ENCODE measurements around the gene NCR2.
"Not testable (repeated sequence)": the region's sequence is repeated elsewhere in the genome, so short reads cannot be mapped to it uniquely, and the experiment has no call there.

The NCR2 gene

GRCh38 chr6:41335296-41335695 lies at the start of gene NCR2:
Gene NCR2 (plus strand): TSS chr6:41335608. CDS start chr6:41335877, 269 bp downstream.
- Mint-ChIP-seq H3K4me3 (no peak within 1 kb of the TSS), H3K36me3 (ENCODE audit: low read depth) (no peaks in the 10 kb centered on the region), H3K27ac (no peak within 1 kb of the TSS), H3K27me3 (peaks cover 15% of the 10 kb centered on the region), H3K9me3 (no peaks in the 10 kb centered on the region), H3K4me1 (ENCODE audit: low read depth) (peaks cover 36% of the 10 kb centered on the region)
- intact Hi-C loops (cut with micrococcal nuclease): no loop called here

- H3K4me3 Mint-ChIP-seq: no peak within 1 kb of the TSS
- no peaks in the 10 kb centered on the region for H3K9me3 Mint-ChIP-seq
- H3K27me3 Mint-ChIP-seq: no peaks in the 10 kb centered on the region
- peaks cover 69% of the 10 kb centered on the region for H3K4me1 Mint-ChIP-seq (ENCODE audit: low read depth)
- no peaks in the 10 kb centered on the region for H3K36me3 Mint-ChIP-seq (ENCODE audit: low read depth)
- intact Hi-C loops (cut with micrococcal nuclease): loop anchor here (5.0 kb wide), 1 partner anchor 214 kb away; the partner anchor contains the start of genes NFYA and OARD1
- H3K27ac Mint-ChIP-seq: peak within 1 kb of the TSS; percentile 92
These were observed 48.7 kb upstream of the NCR2 start, which contains the start of gene TREM1 for GRCh38 chr6:41286544-41287346. Gene TREM1 (minus strand): TSS chr6:41286682. CDS start chr6:41286655, 27 bp downstream.

- Mint-ChIP-seq H3K4me1 (ENCODE audit: low read depth) (peaks cover 54% of the 10 kb centered on the region), H3K27ac (no peak overlapping the region), H3K36me3 (ENCODE audit: low read depth) (no peaks in the 10 kb centered on the region), H3K27me3 (no peaks in the 10 kb centered on the region), H3K9me3 (no peaks in the 10 kb centered on the region), H3K4me3 (no peak overlapping the region)
- intact Hi-C loops (cut with micrococcal nuclease): loop anchor here (5.0 kb wide), 1 partner anchor 216 kb away; the partner anchor contains the start of genes NFYA and OARD1
These were observed 47.2 kb upstream of the NCR2 start for GRCh38 chr6:41288030-41288753.

- Mint-ChIP-seq H3K27ac (no peak overlapping the region), H3K4me1 (ENCODE audit: low read depth) (peaks cover 49% of the 10 kb centered on the region), H3K36me3 (ENCODE audit: low read depth) (no peaks in the 10 kb centered on the region), H3K27me3 (no peaks in the 10 kb centered on the region), H3K9me3 (no peaks in the 10 kb centered on the region), H3K4me3 (no peak overlapping the region)
- intact Hi-C loops (cut with micrococcal nuclease): loop anchor here (5.0 kb wide), 1 partner anchor 216 kb away; the partner anchor contains the start of genes NFYA and OARD1
These were observed 46.7 kb upstream of the NCR2 start for GRCh38 chr6:41288754-41289129.

GRCh38 chr6:41289815-41290214 lies 45.6 kb upstream of the NCR2 start:
- H3K27ac Mint-ChIP-seq: peak overlapping the region; percentile 20
- H3K4me1 Mint-ChIP-seq (ENCODE audit: low read depth): peaks cover 38% of the 10 kb centered on the region
- H3K9me3 Mint-ChIP-seq: no peaks in the 10 kb centered on the region
- no peak overlapping the region for H3K4me3 Mint-ChIP-seq
- intact Hi-C loops (cut with micrococcal nuclease): loop anchor here (5.0 kb wide), 1 partner anchor 218 kb away; the partner anchor contains the start of genes NFYA and OARD1
- H3K27me3 Mint-ChIP-seq: no peaks in the 10 kb centered on the region
- H3K36me3 Mint-ChIP-seq (ENCODE audit: low read depth): no peaks in the 10 kb centered on the region

- intact Hi-C loops (cut with micrococcal nuclease): no loop called here
- Mint-ChIP-seq H3K4me3 (no peak overlapping the region), H3K27me3 (peaks cover 2% of the 10 kb centered on the region), H3K9me3 (peaks cover 2% of the 10 kb centered on the region), H3K27ac (no peak overlapping the region), H3K36me3 (ENCODE audit: low read depth) (no peaks in the 10 kb centered on the region), H3K4me1 (ENCODE audit: low read depth) (peaks cover 22% of the 10 kb centered on the region)
These were observed 43.7 kb upstream of the NCR2 start for GRCh38 chr6:41291717-41292116.

GRCh38 chr6:41294214-41294872 lies 41.1 kb upstream of the NCR2 start:
- Mint-ChIP-seq H3K4me3 (no peak overlapping the region), H3K4me1 (ENCODE audit: low read depth) (peaks cover 22% of the 10 kb centered on the region), H3K27ac (no peak overlapping the region), H3K27me3 (peaks cover 2% of the 10 kb centered on the region), H3K36me3 (ENCODE audit: low read depth) (no peaks in the 10 kb centered on the region), H3K9me3 (peaks cover 24% of the 10 kb centered on the region)
- intact Hi-C loops (cut with micrococcal nuclease): no loop called here

GRCh38 chr6:41297248-41297647 lies 38.2 kb upstream of the NCR2 start:
- intact Hi-C loops (cut with micrococcal nuclease); H3K27ac Mint-ChIP-seq; H3K4me3 Mint-ChIP-seq; H3K27me3 Mint-ChIP-seq; H3K36me3 Mint-ChIP-seq (ENCODE audit: low read depth): not testable (repeated sequence)
- Mint-ChIP-seq H3K4me1 (ENCODE audit: low read depth) (peaks cover 20% of the 10 kb centered on the region), H3K9me3 (peaks cover 33% of the 10 kb centered on the region)

GRCh38 chr6:41298785-41299502 lies 36.5 kb upstream of the NCR2 start:
- Mint-ChIP-seq H3K9me3 (peaks cover 42% of the 10 kb centered on the region), H3K36me3 (ENCODE audit: low read depth) (no peaks in the 10 kb centered on the region), H3K27ac (peak overlapping the region; percentile 54), H3K4me1 (ENCODE audit: low read depth) (peaks cover 27% of the 10 kb centered on the region), H3K27me3 (peaks cover 2% of the 10 kb centered on the region), H3K4me3 (no peak overlapping the region)
- intact Hi-C loops (cut with micrococcal nuclease): no loop called here

GRCh38 chr6:41302638-41303037 lies 32.8 kb upstream of the NCR2 start:
- intact Hi-C loops (cut with micrococcal nuclease): no loop called here
- peaks cover 31% of the 10 kb centered on the region for H3K4me1 Mint-ChIP-seq (ENCODE audit: low read depth)

GRCh38 chr6:41306187-41306854 lies 29.1 kb upstream of the NCR2 start:
- H3K9me3 Mint-ChIP-seq: peaks cover 9% of the 10 kb centered on the region
- H3K4me3 Mint-ChIP-seq: no peak overlapping the region
- no peak overlapping the region for H3K27ac Mint-ChIP-seq
- H3K4me1 Mint-ChIP-seq (ENCODE audit: low read depth): peaks cover 17% of the 10 kb centered on the region
- intact Hi-C loops (cut with micrococcal nuclease): no loop called here
- peaks cover 6% of the 10 kb centered on the region for H3K27me3 Mint-ChIP-seq
- H3K36me3 Mint-ChIP-seq (ENCODE audit: low read depth): no peaks in the 10 kb centered on the region

More at GRCh38 chr6:41302638-41303037, 32.8 kb upstream of the NCR2 start:
- Mint-ChIP-seq H3K9me3 (peaks cover 30% of the 10 kb centered on the region), H3K36me3 (ENCODE audit: low read depth) (no peaks in the 10 kb centered on the region), H3K27me3 (no peaks in the 10 kb centered on the region), H3K4me3 (no peak overlapping the region), H3K27ac (peak overlapping the region; percentile 81)

GRCh38 chr6:41315203-41315602 lies 20.2 kb upstream of the NCR2 start:
- intact Hi-C loops (cut with micrococcal nuclease): loop anchor here (5.0 to 10.0 kb wide), 3 partner anchors 38 to 243 kb away; partner anchors contain the start of genes NFYA, OARD1 and TREML4
- no peaks in the 10 kb centered on the region for H3K36me3 Mint-ChIP-seq (ENCODE audit: low read depth)
- peaks cover 17% of the 10 kb centered on the region for H3K4me1 Mint-ChIP-seq (ENCODE audit: low read depth)
- H3K27ac Mint-ChIP-seq: no peak overlapping the region
- H3K27me3 Mint-ChIP-seq: peaks cover 22% of the 10 kb centered on the region
- no peak overlapping the region for H3K4me3 Mint-ChIP-seq
- no peaks in the 10 kb centered on the region for H3K9me3 Mint-ChIP-seq
